GM12878 (cell line): ENCODE data around the gene CTSE. TPM values are rescaled to one million over a fixed set of nuclear protein-coding genes. Genes with fewer than 3 reads are reported as not detected.
A peak's percentile ranks its signal among the peaks of the same experiment; 100 is the strongest.
"Not testable (repeated sequence)": the region's sequence is repeated elsewhere in the genome, so short reads cannot be mapped to it uniquely, and the experiment has no call there.

Experiments
- ATAC-seq: fragments of 200-7000 bp; cut with Tn5 transposase; 3 replicates; pipeline ENCODE4 v1.9.1; 2020; ENCODE audit warnings: mild to moderate bottlenecking, moderate library complexity
- BruUV-seq: library from RNA; stranded (reverse); fragments of 400-500 nt; replicated peaks from 2 replicates; lab custom pipeline; 2021; lab: Mats Ljungman, UMichigan
- CTCF ChIA-PET: fragments of 300-600 bp; sonication (Branson Sonifier 250); formaldehyde crosslinking; extraction: SDS; loops from one replicate; lab custom pipeline; 2021; ENCODE audit warnings: inconsistent platforms; lab: Yijun Ruan, JAX
- POLR2A ChIA-PET: fragments of 350-600 bp; formaldehyde crosslinking; extraction: SDS; loops from one replicate; lab custom pipeline; 2021; ENCODE audit warnings: inconsistent platforms; lab: Charles Lee
- RAD21 ChIA-PET: fragments of 300-600 bp; sonication (Branson Sonifier 250); formaldehyde crosslinking; loops from one replicate; lab custom pipeline; 2023; ENCODE audit warnings: antibody characterized with exemption; ENCODE audit not compliant: unreplicated experiment; lab: Charles Lee
- SMC1A ChIA-PET: fragments of 300-600 bp; sonication (Branson Sonifier 250); formaldehyde crosslinking; loops from one replicate; lab custom pipeline; 2023; ENCODE audit not compliant: unreplicated experiment, uncharacterized antibody; lab: Charles Lee
- DNase-seq: peaks from one replicate; pipeline ENCODE4 v3.0.0-alpha.2; 2011; ENCODE audit warnings: low read depth, low spot score
- FAIRE-seq: peaks from 3 replicates; lab custom pipeline; 2011; peaks lifted over from hg19 to GRCh38; lab: Jason Lieb, UNC
- H2AFZ ChIP-seq: 2 replicates; pipeline ENCODE4 v1.6.0; 2011; ENCODE audit warnings: low read depth, low read length, control low read depth; ENCODE audit not compliant: control insufficient read depth
- H3K27ac ChIP-seq: 2 replicates; pipeline ENCODE4 v1.5.1; 2011; ENCODE audit warnings: control low read depth; ENCODE audit not compliant: control insufficient read depth, insufficient read depth
- H3K27me3 ChIP-seq, 2 experiments: replicated peaks in 1 of 2; 2 replicates each; pipeline versions ENCODE4 v1.6.0 to v1.6.1; 2011; ENCODE audit warnings: low read length in 1 of 2; ENCODE audit not compliant: control insufficient read depth in 2 of 2, insufficient read depth in 2 of 2
- H3K36me3 ChIP-seq, 2 experiments: 2 replicates each; pipeline ENCODE4 v1.5.1; 2011; ENCODE audit warnings: low read length in 1 of 2; ENCODE audit not compliant: control insufficient read depth in 2 of 2, insufficient read depth in 2 of 2
- H3K4me1 ChIP-seq: 2 replicates; pipeline ENCODE4 v1.6.1; 2011; ENCODE audit warnings: mild to moderate bottlenecking, low read length, moderate library complexity, mixed read lengths; ENCODE audit not compliant: control insufficient read depth, insufficient read depth
- H3K4me2 ChIP-seq: 2 replicates; pipeline ENCODE4 v1.6.0; 2011; ENCODE audit warnings: control low read depth; ENCODE audit not compliant: control insufficient read depth, insufficient read depth
- H3K4me3 ChIP-seq: fragments of 200-600 bp; sonication (generic); 2 replicates; pipeline ENCODE4 v1.5.1; 2016
- H3K79me2 ChIP-seq: 2 replicates; pipeline ENCODE4 v1.6.0; 2011; ENCODE audit warnings: low read length; ENCODE audit not compliant: control insufficient read depth, insufficient read depth
- H3K9ac ChIP-seq: 2 replicates; pipeline ENCODE4 v1.8.0; 2011; ENCODE audit warnings: low read length, control low read depth, mixed read lengths; ENCODE audit not compliant: control insufficient read depth, insufficient read depth
- H3K9me3 ChIP-seq: replicated peaks from 3 replicates; pipeline ENCODE4 v1.5.1; 2011; ENCODE audit warnings: mild to moderate bottlenecking, low read length; ENCODE audit not compliant: control insufficient read depth, insufficient read depth
- H4K20me1 ChIP-seq: 2 replicates; pipeline ENCODE4 v1.6.0; 2011; ENCODE audit not compliant: control insufficient read depth, insufficient read depth
- HCFC1 ChIP-seq: fragments of 150-350 bp; IDR thresholded peaks from 2 replicates; pipeline ENCODE4 v1.6.1; 2014; ENCODE audit warnings: low read length
- NFYA ChIP-seq: IDR thresholded peaks from 2 replicates; pipeline ENCODE4 v1.6.1; 2011; ENCODE audit warnings: low read depth, mild to moderate bottlenecking, low read length, improper control_type of control experiment, borderline replicate concordance
- NR2C1 ChIP-seq: fragments of 450-650 bp; IDR thresholded peaks from 2 replicates; pipeline ENCODE4 v1.6.1; 2017; ENCODE audit warnings: antibody characterized with exemption, mild to moderate bottlenecking, moderate library complexity
- POLR2A ChIP-seq: IDR thresholded peaks from 2 replicates; pipeline ENCODE4 v1.6.1; 2011; ENCODE audit warnings: low read depth, mild to moderate bottlenecking, low read length
- SPI1 ChIP-seq: IDR thresholded peaks from 2 replicates; pipeline ENCODE4 v1.6.1; 2011; ENCODE audit warnings: low read depth, mild to moderate bottlenecking, low read length, moderate library complexity, borderline replicate concordance; ENCODE audit not compliant: insufficient read depth
- WRNIP1 ChIP-seq: IDR thresholded peaks from 2 replicates; pipeline ENCODE4 v1.6.1; 2011; ENCODE audit warnings: low read depth, low read length, improper control_type of control experiment, borderline replicate concordance
- WGBS: methylation state at CpG from one replicate; pipeline ENCODE4 v1.1.6; 2016; ENCODE audit warnings: low lambda C conversion rate; ENCODE audit not compliant: insufficient replicate concordance, insufficient coverage; ENCODE audit errors: missing lambda C conversion rate; 5-methylcytosine and 5-hydroxymethylcytosine counted together
- in situ Hi-C: fragments of 300-500 bp; cut with MboI; formaldehyde crosslinking; loops from 9 replicates; pipeline ENCODE4 v1.14.3; 2018; ENCODE audit warnings: mixed read lengths
- intact Hi-C: fragments of 100-400 bp; cut with micrococcal nuclease; formaldehyde crosslinking; loops from one replicate; pipeline ENCODE4 v1.14.2; 2022; ENCODE audit not compliant: unreplicated experiment
- polyA plus RNA-seq, 11 experiments: library from polyadenylated mRNA; depleted of rRNA in 4 of 11; unstranded in 6 of 11; stranded (reverse) in 5 of 11; fragments of >200 nt; fragmentation: Nextera tagmentation in 4 of 11; fragmentation: Illumina TruSeq in 1 of 11; extraction: Ambion mirVana in 4 of 11; extraction: Trizol in 1 of 11; gene quantifications; 1 replicate in 1 of 11; 2 replicates in 10 of 11; pipeline versions ENCODE4 v1.2.1 to v1.2.3, GENCODE V29; 2011 to 2016; ENCODE audit warnings: inconsistent platforms in 2 of 11, missing spikeins in 2 of 11, low read depth in 1 of 11
- total RNA-seq, 4 experiments: library from RNA; depleted of rRNA in 3 of 4; stranded (reverse); fragments of >200 nt in 3 of 4; fragmentation: Illumina TruSeq in 1 of 4; extraction: Trizol in 1 of 4; gene quantifications; 2 replicates each; pipeline versions ENCODE4 v1.2.1 to v1.2.3, GENCODE V29; 2013 to 2021
- TF ChIP-seq, protein P1 (sequence below): fragments of 450-650 bp; IDR thresholded peaks from 2 replicates; pipeline ENCODE4 v1.6.1; 2014; ENCODE audit warnings: mild to moderate bottlenecking

The CTSE gene
- total and polyA plus RNA-seq, 10 of the 15 experiments (the other 5 are each of a cell fraction or from before 2014, with no cell fraction given) = 0.26 TPM; not detected in 9

DNA sequence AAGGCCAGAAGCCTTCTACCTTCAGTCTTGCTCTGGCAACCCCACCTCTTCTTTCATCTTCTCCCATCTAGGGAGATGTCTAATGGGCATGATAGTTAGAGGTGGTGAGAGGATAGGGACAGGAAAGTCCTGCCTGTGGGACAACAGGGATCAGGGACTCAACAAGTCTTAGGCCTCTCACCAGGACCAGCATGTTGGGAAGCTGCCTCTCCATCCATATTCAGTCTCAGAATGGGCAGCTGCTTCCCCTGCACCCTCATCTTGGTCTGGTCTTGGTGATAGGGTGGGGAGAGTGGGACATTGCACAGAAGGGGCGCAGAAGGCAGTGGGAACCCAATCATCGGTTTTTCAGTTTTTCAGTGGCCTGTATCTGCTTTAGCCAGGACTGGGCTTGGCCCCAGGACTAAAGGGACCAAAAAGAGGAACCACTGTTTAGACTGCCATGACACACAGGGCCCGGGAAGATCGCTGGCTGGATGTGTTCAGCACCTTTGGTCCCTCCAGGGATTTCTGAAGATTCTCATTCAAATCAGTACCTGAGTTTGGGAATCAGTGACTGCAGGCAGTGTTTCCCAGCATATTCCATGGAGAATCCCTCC, 42.0 kb upstream of the CTSE start:
- Histone ChIP-seq H3K4me1 (peaks cover 26% of the 10 kb centered on the region), H3K27ac (no peak overlapping the region), H3K4me3 (no peak overlapping the region), H3K36me3 (peaks cover 12 to 21% of the 10 kb centered on the region in 2 experiments), H2AFZ (no peak overlapping the region), H3K4me2 (no peak overlapping the region), H3K9ac (no peak overlapping the region), H4K20me1 (no peaks in the 10 kb centered on the region; the same call in 1 of the 2 replicates), H3K9me3 (no peaks in the 10 kb centered on the region; the same call in 2 of the 3 replicates), H3K79me2 (no peaks in the 10 kb centered on the region), H3K27me3 (no peaks in the 10 kb centered on the region)
- ATAC-seq = peak; percentile 34
- FAIRE-seq = no peak
- WGBS = 83% methylated on average over 4 of the region's 4 CpGs
- TF ChIP-seq, protein P1, sequence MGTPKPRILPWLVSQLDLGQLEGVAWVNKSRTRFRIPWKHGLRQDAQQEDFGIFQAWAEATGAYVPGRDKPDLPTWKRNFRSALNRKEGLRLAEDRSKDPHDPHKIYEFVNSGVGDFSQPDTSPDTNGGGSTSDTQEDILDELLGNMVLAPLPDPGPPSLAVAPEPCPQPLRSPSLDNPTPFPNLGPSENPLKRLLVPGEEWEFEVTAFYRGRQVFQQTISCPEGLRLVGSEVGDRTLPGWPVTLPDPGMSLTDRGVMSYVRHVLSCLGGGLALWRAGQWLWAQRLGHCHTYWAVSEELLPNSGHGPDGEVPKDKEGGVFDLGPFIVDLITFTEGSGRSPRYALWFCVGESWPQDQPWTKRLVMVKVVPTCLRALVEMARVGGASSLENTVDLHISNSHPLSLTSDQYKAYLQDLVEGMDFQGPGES = no peak
- TF ChIP-seq SPI1 (peak; percentile 30; the same call in 1 of the 2 replicates), WRNIP1 (no peak), HCFC1 (no peak), NFYA (no peak), POLR2A (peak; percentile 56), NR2C1 (no peak)
- no TSS peak for BruUV-seq
- no peak for DNase-seq
- ChIA-PET RAD21 (interaction anchor here (0.7 kb wide), 1 partner anchor 158 kb away, joined by 3 read pairs; no protein-coding TSS in a partner anchor), SMC1A (no interaction called here), CTCF (interaction anchor here (1.4 kb wide), 1 partner anchor 88 kb away, joined by 3 read pairs; no protein-coding TSS in a partner anchor), POLR2A (no interaction called here)
- intact Hi-C loops (loop anchor here (5.0 kb wide), 1 partner anchor 33 kb away; no protein-coding TSS in a partner anchor), in situ Hi-C loops (no loop called here)

DNA sequence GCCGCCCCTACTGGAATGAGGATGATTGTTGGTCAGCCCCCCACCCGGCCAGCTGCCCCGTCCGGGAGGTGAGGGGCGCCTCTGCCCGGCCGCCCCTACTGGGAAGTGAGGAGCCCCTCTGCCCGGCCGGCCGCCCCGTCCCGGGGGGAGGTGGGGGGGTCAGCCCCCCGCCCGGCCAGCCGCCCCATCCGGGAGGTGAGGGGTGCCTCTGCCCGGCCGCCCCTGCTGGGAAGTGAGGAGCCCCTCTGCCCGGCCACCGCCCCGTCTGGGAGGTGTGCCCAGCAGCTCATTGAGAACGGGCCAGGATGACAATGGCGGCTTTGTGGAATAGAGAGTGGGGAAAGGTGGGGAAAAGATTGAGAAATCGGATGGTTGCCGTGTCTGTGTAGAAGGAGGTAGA, 40.8 kb upstream of the CTSE start:
- H2AFZ ChIP-seq, FAIRE-seq, H3K4me2 ChIP-seq, H3K27ac ChIP-seq, intact Hi-C loops, H3K9ac ChIP-seq, BruUV-seq, CTCF ChIA-PET, H3K79me2 ChIP-seq, in situ Hi-C loops, H3K9me3 ChIP-seq, ATAC-seq, DNase-seq, POLR2A ChIA-PET, H4K20me1 ChIP-seq, RAD21 ChIA-PET, H3K4me3 ChIP-seq, SMC1A ChIA-PET, H3K27me3 ChIP-seq: not testable (repeated sequence)
- H3K36me3 ChIP-seq = peaks cover 18 to 27% of the 10 kb centered on the region in 2 experiments
- WGBS = 85% methylated on average over 14 of the region's 25 CpGs
- peaks cover 26% of the 10 kb centered on the region for H3K4me1 ChIP-seq

DNA sequence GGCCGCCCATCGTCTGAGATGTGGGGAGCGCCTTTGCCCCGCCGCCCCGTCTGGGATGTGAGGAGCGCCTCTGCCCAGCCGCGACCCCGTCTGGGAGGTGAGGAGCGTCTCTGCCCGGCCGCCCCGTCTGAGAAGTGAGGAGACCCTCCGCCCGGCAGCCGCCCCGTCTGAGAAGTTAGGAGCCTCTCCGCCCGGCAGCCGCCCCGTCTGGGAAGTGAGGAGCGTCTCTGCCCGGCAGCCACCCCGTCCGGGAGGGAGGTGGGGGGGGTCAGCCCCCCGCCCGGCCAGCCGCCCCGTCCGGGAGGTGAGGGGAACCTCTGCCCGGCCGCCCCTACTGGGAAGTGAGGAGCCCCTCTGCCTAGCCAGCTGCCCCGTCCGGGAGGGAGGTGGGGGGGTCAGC, 40.3 kb upstream of the CTSE start:
- H2AFZ ChIP-seq, intact Hi-C loops, ATAC-seq, H3K9me3 ChIP-seq, H3K9ac ChIP-seq, H3K4me3 ChIP-seq, BruUV-seq, RAD21 ChIA-PET, H3K27ac ChIP-seq, in situ Hi-C loops, CTCF ChIA-PET, FAIRE-seq, DNase-seq, SMC1A ChIA-PET, POLR2A ChIA-PET, H3K27me3 ChIP-seq, H4K20me1 ChIP-seq, H3K4me2 ChIP-seq, H3K79me2 ChIP-seq: not testable (repeated sequence)
- whole genome bisulfite sequencing = 91% methylated on average over 24 of the region's 35 CpGs
- H3K4me1 ChIP-seq = peaks cover 28% of the 10 kb centered on the region
- peaks cover 18 to 27% of the 10 kb centered on the region in 2 experiments for H3K36me3 ChIP-seq
